Right kidney (tissue), 1 donor: Measurements from ENCODE around the gene PARK7.

ENCODE experiments used
- DNase-seq: peaks from one replicate; pipeline ENCODE4 v3.0.0-alpha.2; 2016

PARK7 gene

GRCh38 chr1:8023287-8023994 lies 61.9 kb downstream of the PARK7 start:
- no peak for DNase-seq

- DNase-seq, result no peak
These were observed 62.4 kb downstream of the PARK7 start for GRCh38 chr1:8023995-8024313.

GRCh38 chr1:8024329-8024728 lies 62.8 kb downstream of the PARK7 start:
- no peak for DNase-seq

- no peak for DNase-seq
These were observed 63.7 kb downstream of the PARK7 start for GRCh38 chr1:8025061-8025670.

DNA sequence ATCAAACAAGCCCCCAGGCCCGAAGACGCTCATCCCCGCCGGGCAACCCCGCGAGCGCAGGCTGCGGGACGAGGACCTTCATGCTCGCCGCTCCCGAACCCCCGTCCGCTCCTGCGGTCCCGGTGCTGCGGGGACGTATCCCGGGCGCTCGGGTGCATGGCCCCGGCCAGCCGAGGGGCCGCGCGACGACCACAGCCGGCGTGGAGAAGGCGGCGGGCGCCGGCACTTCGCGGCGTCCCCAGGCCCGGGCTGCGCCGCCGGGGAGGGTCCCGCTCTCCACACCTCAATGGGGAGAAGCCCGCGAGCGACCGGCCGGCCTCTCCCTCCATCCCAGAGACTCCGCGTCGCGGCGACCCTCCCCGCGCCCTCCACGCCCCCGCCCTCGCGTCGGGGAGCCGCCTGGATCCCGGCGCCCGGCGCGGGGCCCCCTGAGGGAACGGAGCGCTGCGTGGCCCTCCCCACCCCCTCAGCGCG lies 64.2 kb downstream of the PARK7 start:
- peak; percentile 79 for DNase-seq

DNA sequence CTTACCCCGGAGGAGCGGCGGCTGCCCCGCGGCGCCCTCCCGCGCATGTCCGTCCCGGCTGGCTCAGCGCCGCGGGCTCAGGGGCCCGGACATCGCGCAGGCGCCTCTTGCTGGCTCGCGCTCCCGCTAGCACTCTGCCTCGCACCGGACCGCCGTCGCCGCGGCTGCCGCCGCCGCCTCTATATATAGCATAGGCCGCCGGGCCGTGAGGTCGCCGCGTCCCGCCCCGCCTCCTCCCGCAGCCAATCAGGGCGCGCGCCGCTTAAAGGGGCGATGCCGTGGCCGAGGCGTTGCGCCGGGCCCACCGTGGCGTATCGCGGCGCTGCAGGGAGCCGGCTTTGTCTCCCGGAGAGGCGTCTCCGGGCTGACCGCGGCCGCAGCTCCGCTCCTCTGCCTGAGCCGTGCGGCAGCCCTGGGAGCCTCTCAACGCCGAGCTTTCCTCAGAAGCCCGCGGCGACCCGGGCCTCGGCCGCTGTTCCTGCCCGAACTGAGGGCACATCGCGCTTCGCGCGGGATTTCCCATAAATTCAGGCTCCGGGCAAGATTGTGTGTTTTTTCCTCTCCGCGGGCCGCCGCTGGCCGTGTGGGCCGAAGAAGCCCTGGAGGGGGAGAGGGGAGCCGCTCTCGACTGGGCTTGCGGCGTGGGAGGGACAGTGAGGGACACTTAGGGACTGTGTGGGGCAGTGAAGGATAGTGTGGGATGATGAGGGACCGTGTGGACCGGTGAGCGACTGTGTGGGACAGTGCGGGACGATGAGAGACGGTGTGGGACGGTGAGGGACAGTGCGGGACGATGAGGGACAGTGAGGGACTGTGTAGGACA lies 64.9 kb downstream of the PARK7 start, which contains the start of gene ERRFI1:
TSS of gene ERRFI1 (minus strand) at position 157 of the 823 bp plus-strand sequence. CDS start 10,690 bp downstream, outside the sequence.
- peak; percentile 98 for DNase-seq

DNA sequence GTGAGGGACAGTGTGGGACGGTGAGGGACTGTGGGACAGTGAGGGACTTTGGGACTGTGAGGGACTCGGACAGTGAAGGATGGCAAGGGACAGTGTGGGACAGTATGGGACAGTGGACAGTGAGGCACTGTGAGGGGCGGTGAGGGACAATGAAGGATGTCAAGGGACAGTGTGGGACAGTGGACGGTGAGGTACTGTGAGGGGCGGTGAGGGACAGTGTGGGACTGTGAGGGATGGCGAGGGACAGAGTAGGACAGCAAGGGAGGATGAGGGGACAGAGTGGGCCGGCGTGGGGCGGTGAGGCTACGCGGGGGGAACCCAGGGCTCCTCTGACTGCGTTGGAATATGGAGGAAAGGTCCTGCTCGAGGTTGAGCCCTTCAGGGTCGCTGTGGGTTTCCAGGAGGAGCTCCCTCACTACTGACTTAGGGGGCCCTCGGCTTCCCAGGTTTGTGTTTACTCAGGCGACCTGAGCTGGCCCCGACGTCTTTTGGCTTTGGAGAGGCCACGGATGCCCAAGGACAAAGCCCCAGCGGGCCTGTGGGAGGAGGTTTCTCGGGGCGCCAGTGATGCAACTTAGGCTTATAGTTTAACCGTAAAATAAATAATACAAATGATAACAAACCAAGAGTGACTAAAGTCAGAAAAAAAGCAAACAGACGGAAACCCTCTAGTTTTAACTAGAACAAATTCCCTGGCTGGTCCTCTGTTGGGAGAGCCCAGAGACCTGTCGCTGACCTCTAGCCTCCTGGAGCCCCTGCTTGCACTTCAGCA lies 65.7 kb downstream of the PARK7 start:
- DNase-seq, result peak; percentile 47

- no peak for DNase-seq
These were observed 66.4 kb downstream of the PARK7 start for GRCh38 chr1:8027748-8028570.

- no peak for DNase-seq
These were observed 67.0 kb downstream of the PARK7 start for GRCh38 chr1:8028571-8028910.

- no peak for DNase-seq
These were observed 69.8 kb downstream of the PARK7 start for GRCh38 chr1:8031176-8031785.

DNA sequence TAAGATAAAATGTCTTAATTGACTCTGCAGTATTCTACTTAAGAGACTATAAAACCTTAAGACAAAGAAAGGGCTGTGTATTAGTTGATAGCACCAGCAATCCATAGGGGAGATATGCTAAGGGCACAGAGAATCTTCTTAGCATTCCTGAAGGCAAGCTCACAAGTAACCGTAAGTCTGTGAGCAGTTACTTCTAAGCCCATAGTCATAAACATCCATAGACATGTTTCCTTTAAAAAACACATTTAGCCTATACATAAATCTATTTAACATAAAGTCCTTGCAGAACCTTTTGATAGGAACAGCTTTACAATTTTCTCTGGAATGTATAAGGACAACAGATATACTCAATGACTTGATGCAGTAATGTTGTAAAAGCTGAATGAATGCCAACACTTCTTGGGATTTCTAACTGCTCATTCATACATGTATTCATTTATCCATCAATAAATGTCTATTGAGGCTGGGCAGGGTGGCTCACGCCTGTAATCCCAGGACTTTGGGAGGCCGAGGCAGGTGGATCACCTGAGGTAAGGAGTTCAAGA lies 70.9 kb downstream of the PARK7 start:
- no peak for DNase-seq

GRCh38 chr1:8033322-8033721 lies 71.8 kb downstream of the PARK7 start:
- DNase-seq, result no peak
